Right hindlimb (tissue), 1 donor: Measurements from ENCODE around the gene CARM1.
"Not testable (repeated sequence)": the region's sequence is repeated elsewhere in the genome, so short reads cannot be mapped to it uniquely, and the experiment has no call there.

Experiments
- DNase-seq: peaks from one replicate; pipeline ENCODE4 v3.0.0-alpha.2; 2018

CARM1 gene

DNA sequence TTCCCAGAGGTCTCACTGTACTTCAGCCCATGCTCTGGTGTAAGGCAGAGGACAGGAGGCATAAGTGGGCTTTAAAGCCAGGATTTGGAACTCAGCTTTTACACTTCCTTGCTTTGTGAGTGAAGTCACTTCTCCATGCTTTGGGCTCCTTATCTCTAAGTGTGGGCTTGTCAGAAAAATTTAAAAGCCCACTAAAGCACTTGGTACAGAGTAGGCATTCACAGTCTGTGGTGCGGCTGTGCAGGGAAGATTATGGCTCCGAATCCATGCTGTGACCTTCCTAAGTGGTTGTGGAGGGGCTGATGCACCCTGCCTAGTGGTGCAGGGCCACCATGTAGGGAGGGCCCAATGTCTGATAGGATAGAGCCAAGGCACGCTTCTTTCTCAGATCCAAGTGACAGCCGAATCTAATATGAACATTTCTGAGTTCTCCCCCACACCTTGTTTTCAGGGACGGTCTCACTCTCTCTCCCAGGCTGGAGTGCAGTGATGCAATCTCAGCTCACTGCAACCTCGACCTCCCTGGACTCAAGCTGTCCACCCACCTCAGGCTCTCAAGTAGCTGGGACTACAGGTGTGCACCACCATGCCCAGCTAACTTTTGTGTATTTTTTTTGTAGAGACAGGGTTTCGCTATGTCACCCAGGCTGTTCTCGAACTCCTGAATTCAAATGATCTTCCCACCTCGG, 64.2 kb downstream of the CARM1 start:
- DNase-seq, result no peak

DNA sequence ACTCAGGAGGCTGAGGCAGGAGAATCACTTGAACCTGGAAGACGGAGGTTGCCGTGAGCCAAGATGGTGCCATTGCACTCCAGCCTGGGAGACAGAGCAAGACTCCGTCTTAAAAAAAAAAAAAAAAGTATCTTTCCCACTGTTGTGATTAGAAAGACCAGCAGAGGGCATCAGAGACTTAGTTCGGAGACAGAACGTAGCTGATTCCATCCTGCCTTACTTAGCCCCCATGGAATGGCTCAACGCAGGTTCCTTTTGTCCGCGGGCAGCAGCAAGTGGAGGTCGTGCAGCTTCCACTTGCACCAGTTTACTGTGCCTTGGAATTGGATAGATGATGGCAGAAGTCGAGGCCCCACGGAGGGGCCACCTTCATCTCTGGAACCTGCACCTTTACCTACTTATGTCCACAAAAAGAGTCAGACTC, 65.3 kb downstream of the CARM1 start:
- DNase-seq, result peak; percentile 54

DNA sequence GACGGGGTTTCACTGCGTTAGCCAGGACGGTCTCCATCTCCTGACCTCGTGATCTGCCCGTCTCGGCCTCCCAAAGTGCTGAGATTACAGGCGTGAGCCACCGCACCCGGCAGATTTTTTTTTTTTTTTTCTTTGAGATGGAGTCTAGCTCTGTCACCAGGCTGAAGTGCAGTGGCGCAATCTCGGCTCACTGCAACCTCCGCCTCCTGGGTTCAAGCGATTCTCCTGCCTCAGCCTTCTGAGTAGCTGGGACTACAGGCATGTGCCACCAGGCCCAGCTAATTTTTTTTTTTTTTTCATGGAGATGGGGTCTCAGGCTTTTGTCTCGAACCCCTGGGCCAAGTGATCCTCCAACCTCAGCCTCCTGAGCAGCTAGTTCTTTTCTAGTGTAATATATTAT, 70.3 kb downstream of the CARM1 start:
- not testable (repeated sequence) for DNase-seq

DNA sequence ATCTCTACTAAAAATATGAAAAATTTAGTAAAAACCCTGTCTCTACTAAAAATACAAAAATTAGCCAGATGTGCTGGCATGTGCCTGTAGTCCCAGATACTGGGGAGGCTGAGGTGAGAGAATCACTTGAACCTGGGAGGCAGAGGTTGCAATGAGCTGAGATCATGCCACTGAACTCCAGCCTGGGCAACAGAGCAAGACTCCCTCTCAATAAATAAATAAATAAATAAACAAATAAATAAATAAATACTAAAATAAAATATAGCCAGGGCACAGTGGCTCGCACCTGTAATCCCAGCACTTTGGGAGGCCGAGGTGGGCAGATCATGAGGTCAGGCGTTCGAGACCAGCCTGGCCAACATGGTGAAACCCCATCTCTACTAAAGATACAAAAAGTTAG, 72.1 kb downstream of the CARM1 start:
- not testable (repeated sequence) for DNase-seq

DNA sequence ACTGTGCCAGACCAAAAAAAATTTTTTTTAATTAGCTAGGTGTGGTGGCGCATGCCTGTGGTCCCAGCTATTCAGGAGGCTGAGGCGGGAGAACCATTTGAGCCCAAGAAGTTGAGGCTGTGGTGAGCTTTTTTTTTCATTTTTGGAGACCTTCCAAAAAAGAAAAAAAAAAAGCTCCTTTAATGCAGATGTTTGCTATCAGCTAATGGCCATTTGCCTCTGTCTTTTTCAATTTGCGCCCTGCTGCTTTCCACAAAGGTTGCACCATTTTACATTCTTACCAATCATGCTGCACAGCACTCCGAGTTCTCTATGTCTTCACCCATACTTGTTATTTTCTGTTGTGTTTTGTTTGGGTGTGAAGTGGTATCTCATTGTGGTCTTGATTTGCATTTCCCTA, 73.9 kb downstream of the CARM1 start:
- no peak for DNase-seq

DNA sequence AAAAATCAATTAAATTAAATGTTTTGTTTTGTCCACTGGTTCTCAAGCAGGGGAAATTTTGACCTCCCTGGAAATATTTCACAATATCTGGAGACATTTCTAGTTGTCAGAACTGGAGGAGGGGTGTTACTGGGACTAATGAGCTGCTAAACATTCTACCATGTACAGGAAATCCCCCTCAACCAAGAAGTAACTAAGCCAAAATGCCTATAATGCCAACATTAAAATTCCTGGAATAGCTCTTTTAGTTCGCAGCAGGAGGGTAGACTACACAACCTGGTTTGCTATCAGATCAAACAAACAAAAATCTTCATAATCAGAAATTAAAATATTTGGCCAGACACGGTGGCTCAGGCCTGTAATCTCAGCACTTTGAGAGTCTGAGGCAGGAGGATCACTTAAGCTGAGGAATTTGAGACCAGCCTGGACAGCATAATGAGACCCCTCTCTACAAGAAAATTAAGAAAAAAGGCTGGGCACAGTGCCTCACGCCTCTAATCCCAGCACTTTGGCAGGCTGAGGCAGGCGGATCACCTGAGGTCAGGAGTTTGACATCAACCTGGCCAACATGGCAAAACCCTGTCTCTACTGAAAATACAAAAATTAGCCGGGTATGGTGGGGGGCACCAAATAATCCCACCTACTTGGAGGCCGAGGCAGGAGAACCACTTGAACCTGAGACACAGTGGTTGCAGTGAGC, 75.8 kb downstream of the CARM1 start:
- DNase-seq, result no peak

DNA sequence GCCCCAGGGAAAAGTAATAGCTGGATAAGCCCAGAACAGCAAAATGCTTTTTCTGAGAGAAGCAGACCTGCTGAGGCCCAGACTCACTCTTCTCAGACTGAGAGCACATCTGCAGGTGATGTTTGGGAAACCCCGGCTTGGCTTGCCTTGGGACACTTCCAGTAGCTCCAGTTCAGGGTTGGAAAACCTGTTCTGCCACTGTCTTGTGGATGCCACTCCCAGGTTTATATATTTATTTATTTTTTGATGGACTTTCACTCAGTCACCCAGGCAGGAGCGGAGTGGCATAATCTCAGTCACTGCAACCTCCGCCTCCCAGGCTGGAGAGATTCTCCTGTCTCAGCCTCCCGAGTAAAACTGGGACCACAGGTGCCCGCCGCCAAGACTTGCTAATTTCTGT, 81.5 kb downstream of the CARM1 start:
- no peak for DNase-seq

DNA sequence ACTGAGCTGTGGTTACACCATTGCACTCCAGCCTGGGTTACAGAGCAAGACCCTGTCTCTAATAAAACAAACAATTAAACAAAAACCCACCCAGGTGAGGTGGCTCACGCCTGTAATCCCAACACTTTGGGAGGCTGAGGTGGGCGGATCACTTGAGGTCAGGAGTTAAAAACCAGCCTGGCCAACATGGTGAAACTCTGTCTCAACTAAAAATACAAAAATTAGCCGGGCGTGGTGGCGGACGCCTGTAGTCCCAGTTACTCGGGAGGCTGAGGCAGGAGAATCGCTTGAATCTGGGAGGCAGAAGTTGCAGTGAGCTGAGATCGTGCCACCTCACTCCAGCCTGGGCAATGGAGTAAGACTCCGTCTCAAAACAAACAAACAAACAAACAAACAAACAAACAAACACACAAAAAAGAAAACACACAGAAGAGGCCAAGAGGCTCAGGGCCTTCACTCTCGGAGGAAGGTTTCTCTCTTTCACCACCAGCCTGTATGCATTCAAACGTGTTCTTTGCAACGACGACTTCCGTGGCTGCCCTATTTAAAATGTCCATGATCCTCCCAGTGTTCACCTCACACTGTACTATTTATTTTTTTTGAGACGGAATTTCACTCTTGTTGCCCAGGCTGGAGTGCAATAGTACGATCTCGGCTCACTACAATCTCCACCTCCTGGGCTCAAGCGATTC, 88.1 kb downstream of the CARM1 start:
- not testable (repeated sequence) for DNase-seq

DNA sequence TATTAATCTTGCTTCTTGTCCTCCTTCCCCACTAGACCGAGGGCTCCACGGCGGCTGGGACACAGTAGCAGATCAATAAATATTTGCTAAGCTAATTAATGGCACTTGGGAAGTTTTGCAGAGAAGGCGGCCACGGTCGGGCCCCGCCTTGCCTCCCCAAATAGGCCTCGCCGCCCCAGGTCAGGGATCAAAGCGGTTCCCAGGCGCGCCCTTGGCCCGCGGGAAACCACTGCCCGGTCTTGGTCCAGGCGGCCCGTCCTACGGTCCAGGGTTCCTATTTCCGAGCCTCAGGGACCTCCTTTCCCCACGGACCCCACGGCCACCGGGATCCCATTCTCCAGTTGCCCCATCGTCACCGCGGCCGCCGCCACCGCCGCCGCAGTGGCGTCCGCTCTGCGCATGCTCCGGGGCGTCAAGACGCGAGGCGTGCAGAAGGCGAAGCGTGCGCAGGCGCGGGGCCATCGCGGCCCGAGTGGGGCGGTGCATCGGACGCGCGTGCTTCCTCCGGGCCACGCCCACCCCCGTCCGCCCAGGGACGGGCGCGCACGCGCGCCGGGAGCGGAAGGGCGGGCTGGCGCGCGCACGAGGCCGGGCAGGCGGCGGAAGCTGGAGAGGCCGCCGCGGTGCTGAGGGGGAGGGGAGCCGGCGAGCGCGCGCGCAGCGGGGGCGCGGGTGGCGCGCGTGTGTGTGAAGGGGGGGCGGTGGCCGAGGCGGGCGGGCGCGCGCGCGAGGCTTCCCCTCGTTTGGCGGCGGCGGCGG, 89.1 kb downstream of the CARM1 start, which contains the start of gene SMARCA4:
Gene SMARCA4 (plus strand): TSS at position 717 of the 759 bp plus-strand sequence. CDS start 23,122 bp downstream, outside the sequence.
- DNase-seq, result peak; percentile 98

DNA sequence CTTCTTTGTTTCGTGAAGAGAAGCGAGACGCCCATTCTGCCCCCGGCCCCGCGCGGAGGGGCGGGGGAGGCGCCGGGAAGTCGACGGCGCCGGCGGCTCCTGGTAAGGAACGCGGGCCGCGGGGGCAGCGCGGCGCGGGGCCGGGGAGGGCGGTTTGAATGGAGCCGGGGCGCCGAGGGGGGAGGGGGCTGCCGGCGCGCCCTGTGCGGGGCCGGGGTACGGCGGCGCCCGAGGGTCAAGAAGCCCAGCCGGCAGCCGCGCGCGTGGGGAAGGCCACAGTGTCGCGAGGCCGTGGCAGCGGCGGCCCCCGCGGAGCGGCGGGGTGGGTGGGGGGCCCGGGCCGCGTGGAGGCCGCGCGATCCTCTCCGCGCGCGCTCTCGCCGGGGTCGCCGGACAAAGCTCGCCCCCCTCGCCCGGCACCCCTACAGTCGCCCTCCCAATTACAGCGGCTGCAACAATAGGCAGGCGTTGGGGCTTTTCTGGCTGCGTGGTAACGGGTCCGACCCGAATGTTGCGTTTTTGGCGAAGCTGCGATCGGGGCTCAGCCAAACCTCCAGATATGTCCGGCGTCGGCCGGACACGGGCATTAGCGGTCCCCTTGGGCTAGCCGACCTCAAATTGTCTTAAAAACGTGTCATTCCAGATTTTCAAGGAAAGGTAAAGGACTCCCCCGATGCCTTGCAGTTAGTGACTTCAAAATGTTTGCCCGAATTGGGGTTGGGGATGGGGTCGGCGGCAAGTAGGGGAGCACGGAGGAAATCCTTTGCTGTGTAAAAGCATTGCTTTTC, 89.9 kb downstream of the CARM1 start:
- DNase-seq, result no peak

DNA sequence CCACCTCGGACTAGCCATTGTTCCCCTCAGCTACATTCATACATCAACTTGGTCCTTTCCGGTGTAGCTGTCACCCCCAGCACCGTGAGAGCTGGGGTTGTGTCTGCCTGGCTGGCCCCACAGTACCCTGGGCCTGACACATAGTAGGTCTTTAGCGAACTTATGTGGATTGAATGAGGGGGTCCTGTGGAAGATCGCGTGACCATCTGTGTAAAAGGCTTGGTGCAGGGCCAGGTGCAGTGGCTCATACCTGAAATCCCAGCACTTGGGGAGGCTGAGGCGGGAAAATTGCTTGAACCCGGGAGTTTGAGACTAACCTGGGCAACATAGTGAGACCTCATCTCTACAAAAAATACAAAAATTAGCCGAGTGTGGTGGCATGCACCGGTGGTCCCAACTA, 91.5 kb downstream of the CARM1 start:
- DNase-seq, result no peak

DNA sequence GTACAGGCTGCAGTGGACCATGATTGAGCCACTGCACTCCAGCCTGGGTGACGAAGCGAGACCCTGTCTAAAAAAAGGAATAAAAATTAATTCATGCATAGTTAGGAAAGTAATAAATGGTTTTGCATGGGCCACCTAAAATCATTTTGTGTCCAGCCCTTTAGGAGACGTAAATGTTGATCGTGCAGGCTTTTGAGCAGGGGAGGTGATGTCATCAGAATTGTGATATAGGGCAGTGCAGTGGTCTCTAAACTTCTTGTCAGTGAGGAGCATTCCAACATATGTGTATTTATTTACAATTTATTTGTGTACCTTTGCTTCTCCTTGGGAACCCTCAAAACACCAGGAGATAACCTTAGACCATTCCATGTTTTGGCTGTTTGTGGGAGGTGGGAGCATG, 92.5 kb downstream of the CARM1 start:
- no peak for DNase-seq

DNA sequence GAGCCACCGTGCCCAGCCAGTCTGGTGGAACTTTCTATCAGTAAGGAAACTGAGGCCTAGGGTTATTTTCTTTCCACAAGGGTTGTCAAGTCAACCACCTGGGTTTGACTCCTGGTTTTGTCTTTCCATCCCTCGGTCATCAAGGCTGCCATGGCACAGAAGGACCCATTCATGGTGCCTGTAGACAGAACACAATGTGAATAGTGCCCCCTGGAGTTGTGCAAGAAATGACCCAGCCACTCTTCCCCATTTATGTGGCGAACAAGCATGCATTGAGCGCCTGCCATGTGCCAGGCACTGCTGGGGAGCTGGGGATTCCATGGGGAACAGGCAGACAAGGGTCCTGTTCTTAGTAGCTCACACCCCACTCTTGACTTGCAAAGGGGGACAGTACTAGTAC, 93.5 kb downstream of the CARM1 start:
- no peak for DNase-seq

DNA sequence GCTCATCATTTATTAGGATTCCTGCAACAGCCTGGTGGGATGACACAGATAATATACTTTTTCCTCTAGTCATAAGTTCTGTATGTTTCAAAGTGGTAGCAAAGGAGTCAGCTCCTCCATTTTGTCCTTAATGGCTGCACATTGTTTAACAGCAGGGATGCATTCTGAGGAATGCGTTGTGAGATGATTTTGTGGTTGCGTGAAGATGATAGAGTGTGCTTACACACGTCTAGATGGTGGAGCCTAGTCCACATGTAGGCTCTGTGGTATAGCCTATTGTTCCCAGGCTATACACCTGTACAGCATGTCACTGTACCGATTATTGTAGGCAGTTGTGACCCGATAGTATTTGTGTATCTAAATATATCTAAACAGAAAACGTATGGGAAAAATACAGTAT, 94.0 kb downstream of the CARM1 start:
- no peak for DNase-seq

DNA sequence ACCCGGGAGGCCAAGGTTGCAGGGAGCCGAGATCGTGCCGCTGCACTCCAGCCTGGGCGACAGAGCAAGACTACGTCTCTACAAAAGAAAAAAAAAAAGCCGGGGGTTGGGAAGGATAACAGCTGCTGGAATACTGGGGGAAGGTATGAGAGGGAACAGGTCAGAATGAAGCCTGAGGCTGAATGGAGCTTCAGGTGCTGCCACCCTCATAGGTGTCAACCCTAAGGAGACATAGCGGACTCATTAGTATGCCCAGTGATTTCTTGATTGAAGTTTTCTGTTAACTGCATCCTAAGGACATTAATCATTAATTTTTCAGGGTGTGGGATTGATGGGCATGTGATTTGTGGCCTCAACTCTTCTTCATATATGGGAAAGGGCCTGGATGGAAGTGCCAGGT, 95.5 kb downstream of the CARM1 start:
- DNase-seq, result no peak

DNA sequence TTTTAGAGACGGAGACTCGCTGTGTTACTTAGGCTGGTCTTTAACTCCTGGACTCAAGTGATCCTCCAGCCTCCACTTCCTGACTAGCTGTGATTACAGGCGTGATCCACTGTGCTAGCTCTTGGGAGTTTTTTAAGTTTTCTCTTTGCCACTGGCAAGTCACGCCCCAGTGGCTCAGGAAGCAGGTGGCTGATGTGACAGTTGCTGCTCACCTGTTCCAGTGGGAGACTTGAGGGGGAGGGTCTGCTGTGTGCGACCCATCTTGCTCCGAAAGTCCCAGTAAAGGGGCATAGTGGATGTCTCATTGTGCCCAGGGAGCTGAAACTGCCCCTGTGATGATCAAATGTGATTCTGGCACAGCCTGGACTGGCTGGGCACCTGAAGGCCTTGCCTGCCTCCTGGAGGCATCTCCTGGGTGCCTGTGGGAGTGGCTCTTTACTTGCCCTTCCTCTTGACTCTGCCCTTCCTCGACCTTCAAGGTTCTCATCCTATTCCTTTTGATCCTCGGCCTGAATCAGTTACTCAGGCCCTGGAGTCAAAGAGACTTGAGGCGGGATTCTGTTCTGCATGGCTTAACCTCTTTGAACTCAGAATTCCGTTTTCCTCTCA, 97.3 kb downstream of the CARM1 start:
- no peak for DNase-seq

DNA sequence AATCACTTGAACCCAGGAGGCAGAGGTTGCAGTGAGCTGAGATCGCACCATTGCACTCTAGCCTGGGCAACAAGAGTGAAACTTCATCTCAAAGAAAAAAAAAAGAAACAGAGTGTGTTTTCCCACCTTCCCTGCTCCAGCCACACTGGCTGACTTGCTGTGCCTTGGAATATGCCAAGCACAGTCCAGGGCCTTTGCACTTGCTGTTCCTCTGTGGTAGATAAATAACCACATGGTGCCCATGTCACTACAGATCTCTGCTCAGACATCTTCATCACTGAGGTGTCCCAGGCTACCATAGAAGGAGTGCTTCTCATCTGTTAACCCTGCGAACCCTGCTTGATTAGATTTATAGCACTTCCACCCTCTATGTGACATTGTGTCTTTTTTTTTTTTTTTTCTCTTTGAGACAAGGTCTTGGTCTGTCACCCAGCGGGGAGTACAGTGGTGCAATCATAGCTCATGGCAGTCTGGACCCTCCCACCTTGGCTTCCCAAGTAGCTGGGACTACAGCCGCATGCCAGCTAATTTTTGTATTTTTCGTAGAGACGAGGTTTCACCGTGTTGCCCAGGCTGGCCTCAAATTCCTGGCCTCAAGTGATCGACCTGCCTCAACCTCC, 99.9 kb downstream of the CARM1 start:
- DNase-seq, result no peak
